GM23338 (cell line): Measurements from ENCODE around the gene NPSR1. TPM values are rescaled to one million over a fixed set of nuclear protein-coding genes. Genes with fewer than 3 reads are reported as not detected.

Source experiments
- ATAC-seq: fragments of 200-7000 bp; cut with Tn5 transposase; 3 replicates; pipeline ENCODE4 v1.9.1; 2020
- DNase-seq: peaks from one replicate; pipeline ENCODE4 v3.0.0-alpha.2; 2015; ENCODE audit warnings: low spot score
- H2AFZ ChIP-seq: fragments of 200-600 bp; sonication (generic); 2 replicates; pipeline ENCODE4 v1.8.0; 2016; ENCODE audit warnings: antibody characterized with exemption, mild to moderate bottlenecking, moderate library complexity
- H3F3A ChIP-seq: fragments of 200-600 bp; sonication (generic); replicated peaks from 2 replicates; pipeline ENCODE4 v1.8.0; 2017; ENCODE audit warnings: antibody characterized with exemption, mixed run types, low read depth
- H3K27ac ChIP-seq: fragments of 200-600 bp; sonication (generic); 2 replicates; pipeline ENCODE4 v1.6.1; 2016; ENCODE audit warnings: low read depth
- H3K27me3 ChIP-seq: fragments of 200-600 bp; sonication (generic); 2 replicates; pipeline ENCODE4 v1.8.0; 2016; ENCODE audit warnings: mild to moderate bottlenecking, mixed run types, moderate library complexity; ENCODE audit not compliant: insufficient read depth
- H3K36me3 ChIP-seq: fragments of 200-600 bp; sonication (generic); 2 replicates; pipeline ENCODE4 v1.8.0; 2016; ENCODE audit warnings: mild to moderate bottlenecking; ENCODE audit not compliant: insufficient read depth
- H3K4me1 ChIP-seq: fragments of 200-600 bp; sonication (generic); 2 replicates; pipeline ENCODE4 v1.8.0; 2016; ENCODE audit warnings: mild to moderate bottlenecking, moderate library complexity; ENCODE audit not compliant: insufficient read depth
- H3K4me2 ChIP-seq: fragments of 200-600 bp; sonication (generic); 2 replicates; pipeline ENCODE4 v1.7.1; 2017; ENCODE audit warnings: mixed run types
- H3K4me3 ChIP-seq: fragments of 200-600 bp; sonication (generic); 2 replicates; pipeline ENCODE4 v1.6.1; 2016; ENCODE audit warnings: mixed run types
- H3K79me2 ChIP-seq: fragments of 200-600 bp; sonication (generic); replicated peaks from 2 replicates; pipeline ENCODE4 v1.8.0; 2017; ENCODE audit warnings: mild to moderate bottlenecking; ENCODE audit not compliant: insufficient read depth
- H3K9me2 ChIP-seq: fragments of 200-600 bp; sonication (generic); 2 replicates; pipeline ENCODE4 v1.8.0; 2017; ENCODE audit not compliant: insufficient read depth
- H4K20me1 ChIP-seq: fragments of 200-600 bp; sonication (generic); replicated peaks from 2 replicates; pipeline ENCODE4 v1.8.0; 2017; ENCODE audit warnings: mild to moderate bottlenecking; ENCODE audit not compliant: insufficient read depth
- H3K27ac Mint-ChIP-seq: 2 replicates; pipeline ENCODE4 v1.8.0; 2020; ENCODE audit warnings: inconsistent platforms, mild to moderate bottlenecking, moderate library complexity, mixed read lengths
- H3K27me3 Mint-ChIP-seq: 3 replicates; pipeline ENCODE4 v1.8.0; 2022; ENCODE audit warnings: low read depth, mild to moderate bottlenecking, moderate library complexity, mixed read lengths, inconsistent platforms; ENCODE audit not compliant: insufficient read depth, poor library complexity
- H3K36me3 Mint-ChIP-seq: 3 replicates; pipeline ENCODE4 v1.8.0; 2021; ENCODE audit warnings: low read depth, mild to moderate bottlenecking, inconsistent platforms, moderate library complexity, mixed read lengths
- H3K4me1 Mint-ChIP-seq: 3 replicates; pipeline ENCODE4 v1.8.0; 2020; ENCODE audit warnings: mild to moderate bottlenecking, inconsistent platforms, mixed read lengths
- H3K4me3 Mint-ChIP-seq: 3 replicates; pipeline ENCODE4 v1.8.0; 2021; ENCODE audit warnings: moderate library complexity, mild to moderate bottlenecking, inconsistent platforms, mixed read lengths
- H3K9me3 Mint-ChIP-seq: 3 replicates; pipeline ENCODE4 v1.8.0; 2020; ENCODE audit warnings: moderate library complexity, mild to moderate bottlenecking, inconsistent platforms, mixed read lengths
- CREB1 ChIP-seq: fragments of 250-450 bp; sonication (Bioruptor Pico); IDR thresholded peaks from 2 replicates; pipeline ENCODE4 v1.5.0; 2020; ENCODE audit warnings: low read depth, mild to moderate bottlenecking, moderate library complexity
- CTCF ChIP-seq, 2 experiments: fragments of 200-600 bp in 1 of 2; sonication (generic) in 1 of 2; conservative IDR thresholded peaks; 2 replicates each; pipeline versions ENCODE4 v1.5.1 to v1.6.1; 2016 to 2017; ENCODE audit warnings: antibody characterized with exemption in 2 of 2, low read depth in 2 of 2, mild to moderate bottlenecking in 2 of 2, moderate library complexity in 1 of 2
- ETS1 ChIP-seq: IDR thresholded peaks from 2 replicates; pipeline ENCODE4 v1.6.1; 2016; ENCODE audit warnings: antibody characterized with exemption
- EZH2 ChIP-seq: fragments of 200-600 bp; sonication (generic); IDR thresholded peaks from one replicate; pipeline ENCODE4 v1.8.0; 2017; ENCODE audit warnings: antibody characterized with exemption, mild to moderate bottlenecking, low read depth; ENCODE audit not compliant: unreplicated experiment
- EZH2phosphoT487 ChIP-seq: fragments of 200-600 bp; sonication (generic); IDR thresholded peaks from one replicate; pipeline ENCODE4 v1.8.1; 2018; ENCODE audit warnings: antibody characterized with exemption; ENCODE audit not compliant: unreplicated experiment
- JUNB ChIP-seq: IDR thresholded peaks from one replicate; pipeline ENCODE4 v1.6.1; 2016; ENCODE audit warnings: antibody characterized with exemption; ENCODE audit not compliant: unreplicated experiment
- NANOG ChIP-seq: IDR thresholded peaks from 2 replicates; pipeline ENCODE4 v1.6.1; 2016; ENCODE audit warnings: antibody characterized with exemption, borderline replicate concordance
- POLR2AphosphoS5 ChIP-seq: IDR thresholded peaks from 2 replicates; pipeline ENCODE4 v1.6.1; 2016; ENCODE audit warnings: antibody characterized with exemption, low read depth
- REST ChIP-seq: IDR thresholded peaks from one replicate; pipeline ENCODE4 v1.6.1; 2018; ENCODE audit warnings: antibody characterized with exemption; ENCODE audit not compliant: unreplicated experiment
- STAT1 ChIP-seq: IDR thresholded peaks from one replicate; pipeline ENCODE4 v1.6.1; 2016; ENCODE audit warnings: antibody characterized with exemption; ENCODE audit not compliant: unreplicated experiment
- ZNF114 ChIP-seq: fragments of 250-450 bp; sonication (Bioruptor Pico); IDR thresholded peaks from 2 replicates; pipeline ENCODE4 v1.5.0; 2020; ENCODE audit warnings: mild to moderate bottlenecking, moderate library complexity
- ZNF331 ChIP-seq: fragments of 250-450 bp; sonication (Bioruptor Pico); IDR thresholded peaks from 2 replicates; pipeline ENCODE4 v1.5.0; 2020; ENCODE audit warnings: low read depth, mild to moderate bottlenecking, moderate library complexity
- ZNF462 ChIP-seq: fragments of 250-450 bp; sonication (Bioruptor Pico); IDR thresholded peaks from 2 replicates; pipeline ENCODE4 v1.5.0; 2020; ENCODE audit warnings: mild to moderate bottlenecking, moderate library complexity
- polyA plus RNA-seq: library from polyadenylated mRNA; unstranded; fragments of >200 nt; fragmentation: Nextera tagmentation; extraction: Ambion mirVana; gene quantifications from 2 replicates; pipeline ENCODE4 v1.2.1, GENCODE V29; 2016
- total RNA-seq: library from RNA; depleted of rRNA; stranded (reverse); fragments of >200 nt; shearing (Covaris generic); gene quantifications from 2 replicates; pipeline ENCODE4 v1.2.3, GENCODE V29; 2014

Gene NPSR1
- total and polyA plus RNA-seq, 2 experiments from 2014 or later: not detected

GRCh38 chr7:34728156-34728555, 70.1 kb downstream of the NPSR1 start:
- no peaks in the 10 kb centered on the region for H3K4me1 Mint-ChIP-seq

More at GRCh38 chr7:34728156-34728555, 70.1 kb downstream of the NPSR1 start:
- Histone ChIP-seq H3K27me3 (no peaks in the 10 kb centered on the region), H2AFZ (no peak overlapping the region), H3K79me2 (no peaks in the 10 kb centered on the region), H3K27ac (no peak overlapping the region), H3K36me3 (no peaks in the 10 kb centered on the region), H4K20me1 (no peaks in the 10 kb centered on the region), H3K9me2 (no peaks in the 10 kb centered on the region), H3K4me3 (no peak overlapping the region), H3K4me1 (no peaks in the 10 kb centered on the region), H3K4me2 (no peak overlapping the region), H3F3A (no peaks in the 10 kb centered on the region)
- DNase-seq: no peak
- TF ChIP-seq REST (no peak), EZH2phosphoT487 (no peak), ZNF331 (CRISPR knock-in tag) (no peak), CTCF (conservative IDR thresholded peaks at IDR 0.05; ENCODE audit: low read depth in 2 of 2) (no peak), NANOG (no peak), ZNF114 (CRISPR knock-in tag) (no peak), JUNB (no peak), STAT1 (no peak), ETS1 (no peak), ZNF462 (CRISPR knock-in tag) (no peak), POLR2AphosphoS5 (no peak), CREB1 (CRISPR knock-in tag) (no peak), EZH2 (no peak)
- no peak overlapping the region for H3K4me3 Mint-ChIP-seq
- H3K27ac Mint-ChIP-seq: no peak overlapping the region
- no peaks in the 10 kb centered on the region for H3K36me3 Mint-ChIP-seq
- no peaks in the 10 kb centered on the region; the same call in 2 of the 3 replicates for H3K9me3 Mint-ChIP-seq
- no peaks in the 10 kb centered on the region for H3K27me3 Mint-ChIP-seq
- ATAC-seq: no peak
